Spleen (tissue), 7 donors: ENCODE measurements around the gene UTRN.

Source experiments
- CTCF ChIP-seq, 11 experiments: fragments of 200-600 bp in 7 of 11; fragments of 450-650 bp in 4 of 11; sonication (generic) in 4 of 11; IDR thresholded peaks in 8 of 11; conservative IDR thresholded peaks in 3 of 11; 1 replicate in 7 of 11; 2 replicates in 4 of 11; pipeline versions ENCODE4 v1.4.0 to v1.8.0; 2016 to 2021; ENCODE audit warnings: antibody characterized with exemption in 11 of 11, inconsistent platforms in 4 of 11, mild to moderate bottlenecking in 1 of 11
- POLR2AphosphoS5 ChIP-seq, 3 donors: sonication (generic); formaldehyde crosslinking; IDR thresholded peaks; one replicate each; pipeline ENCODE4 v1.5.1; 2017; ENCODE audit warnings: antibody characterized with exemption in 3 of 3
- donor health status: DM: no; HTN: no; CAD: no; lungs with moderate emphysema.
- donor health status: DM: no; HTN: no; CAD: no.
- donor health status: DM: no; HTN: no; CAD: no.

DNA sequence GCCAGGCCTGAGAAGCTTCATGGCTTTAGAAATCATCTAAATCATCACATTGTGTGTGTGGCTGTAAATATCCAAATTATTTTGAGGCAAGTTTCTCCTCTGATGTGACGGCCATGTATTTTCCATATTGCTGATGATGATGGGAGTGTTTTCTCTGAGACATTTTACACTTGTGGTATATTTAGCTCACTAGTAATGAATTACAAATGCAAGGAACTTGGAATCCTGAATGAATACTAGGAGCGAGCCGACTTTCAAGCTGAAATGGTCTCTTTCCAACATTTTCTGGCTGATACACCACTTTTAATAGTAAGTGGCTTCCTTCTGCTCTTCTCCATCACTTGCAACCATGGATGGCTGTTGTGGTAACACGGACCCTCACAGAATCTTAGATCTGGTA lies 41.3 kb downstream of the UTRN start:
- no peak for TF ChIP-seq CTCF (IDR thresholded peaks at IDR 0.05 in 8 of 11, conservative IDR thresholded peaks at IDR 0.05 in 3 of 11)
- no peak for TF ChIP-seq POLR2AphosphoS5 (IDR thresholded peaks at IDR 0.05)
